ENCODE measurements around the gene GLI3.
A peak's percentile ranks its signal among the peaks of the same experiment; 100 is the strongest.

Gene GLI3

GRCh38 chr7:42102301-42102700 is 134.7 kb downstream of the GLI3 start:
- Histone ChIP-seq H3K27me3 (ENCODE audit: insufficient read depth, low read depth, severe bottlenecking) (no peaks in the 10 kb centered on the region), H3K4me3 (ENCODE audit: low read depth, low read length) (no peak overlapping the region), H3K9me3 (ENCODE audit: severe bottlenecking) (no peaks in the 10 kb centered on the region), H3K27ac (no peak overlapping the region), H3K36me3 (no peaks in the 10 kb centered on the region)
- TF ChIP-seq CTCF (IDR thresholded peaks at IDR 0.05; ENCODE audit: low read depth, low read length) = no peak
- DNase-seq = no peak

- no peak for DNase-seq
- TF ChIP-seq CTCF (IDR thresholded peaks at IDR 0.05; ENCODE audit: low read depth, low read length) = no peak
- H3K9me3 ChIP-seq (ENCODE audit: severe bottlenecking) = no peaks in the 10 kb centered on the region
- no peak overlapping the region for H3K27ac ChIP-seq
- no peak overlapping the region for H3K4me3 ChIP-seq (ENCODE audit: low read depth, low read length)
- no peaks in the 10 kb centered on the region for H3K27me3 ChIP-seq (ENCODE audit: insufficient read depth, low read depth, severe bottlenecking)
- no peaks in the 10 kb centered on the region for H3K36me3 ChIP-seq
Measured at GRCh38 chr7:42100156-42100508, 136.9 kb downstream of the GLI3 start.

GRCh38 chr7:42099470-42100155 is 137.4 kb downstream of the GLI3 start:
- no peak for DNase-seq
- no peaks in the 10 kb centered on the region for H3K36me3 ChIP-seq
- H3K9me3 ChIP-seq (ENCODE audit: severe bottlenecking) = no peaks in the 10 kb centered on the region
- H3K27me3 ChIP-seq (ENCODE audit: insufficient read depth, low read depth, severe bottlenecking) = no peaks in the 10 kb centered on the region
- H3K27ac ChIP-seq = no peak overlapping the region
- H3K4me3 ChIP-seq (ENCODE audit: low read depth, low read length) = no peak overlapping the region
- TF ChIP-seq CTCF (IDR thresholded peaks at IDR 0.05; ENCODE audit: low read depth, low read length) = no peak

- Histone ChIP-seq H3K36me3 (no peaks in the 10 kb centered on the region), H3K4me3 (ENCODE audit: low read depth, low read length) (no peak overlapping the region), H3K27me3 (ENCODE audit: insufficient read depth, low read depth, severe bottlenecking) (no peaks in the 10 kb centered on the region), H3K9me3 (ENCODE audit: severe bottlenecking) (no peaks in the 10 kb centered on the region), H3K27ac (no peak overlapping the region)
- no peak for TF ChIP-seq CTCF (IDR thresholded peaks at IDR 0.05; ENCODE audit: low read depth, low read length)
- no peak for DNase-seq
Measured at GRCh38 chr7:42099066-42099465, 137.9 kb downstream of the GLI3 start.

GRCh38 chr7:42097752-42098151 is 139.3 kb downstream of the GLI3 start:
- TF ChIP-seq CTCF (IDR thresholded peaks at IDR 0.05; ENCODE audit: low read depth, low read length) = peak; percentile 33
- Histone ChIP-seq H3K4me3 (ENCODE audit: low read depth, low read length) (no peak overlapping the region), H3K27ac (no peak overlapping the region), H3K9me3 (ENCODE audit: severe bottlenecking) (no peaks in the 10 kb centered on the region), H3K36me3 (no peaks in the 10 kb centered on the region), H3K27me3 (ENCODE audit: insufficient read depth, low read depth, severe bottlenecking) (no peaks in the 10 kb centered on the region)
- DNase-seq = peak; percentile 48
